ENCODE data around the gene THEMIS. TPM values are rescaled to one million over a fixed set of nuclear protein-coding genes. Genes with fewer than 3 reads are reported as not detected.

THEMIS gene
- polyA plus RNA-seq, 1 donor from 2014 or later, result not detected

GRCh38 chr6:127857051-127857637 lies 43.7 kb downstream of the THEMIS start:
- Histone ChIP-seq H2AFZ (ENCODE audit: low read depth, low read length) (no peak overlapping the region), H3K27ac (ENCODE audit: low read length) (no peak overlapping the region), H3K4me2 (ENCODE audit: low read length) (no peak overlapping the region), H4K20me1 (ENCODE audit: insufficient read depth) (no peaks in the 10 kb centered on the region), H3K9ac (ENCODE audit: low read length) (no peak overlapping the region), H3F3A (ENCODE audit: insufficient read depth, low read length, poor library complexity, severe bottlenecking) (no peaks in the 10 kb centered on the region), H3K36me3 (ENCODE audit: insufficient read depth, low read length) (no peaks in the 10 kb centered on the region), H3K79me2 (replicated peaks; ENCODE audit: insufficient read depth, low read length) (no peaks in the 10 kb centered on the region), H3K27me3 (ENCODE audit: insufficient read depth, low read depth, low read length) (no peaks in the 10 kb centered on the region), H3K9me3 (ENCODE audit: low read length) (no peaks in the 10 kb centered on the region), H3K4me3 (ENCODE audit: low read length) (no peak overlapping the region), H3K9me2 (ENCODE audit: insufficient read depth, low read length) (no peaks in the 10 kb centered on the region)
- no peak for TF ChIP-seq RAD21 (conservative IDR thresholded peaks at IDR 0.05)
- no peak for TF ChIP-seq SMC3 (conservative IDR thresholded peaks at IDR 0.05; ENCODE audit: poor library complexity)
- no peak for TF ChIP-seq EZH2 (IDR thresholded peaks at IDR 0.05; ENCODE audit: borderline replicate concordance, insufficient read depth, low read length, poor library complexity, severe bottlenecking)
- TF ChIP-seq MXI1 (conservative IDR thresholded peaks at IDR 0.05; ENCODE audit: poor library complexity, severe bottlenecking), result no peak
- no peak for TF ChIP-seq TAF1 (IDR thresholded peaks at IDR 0.05; ENCODE audit: low read depth)
- TF ChIP-seq, protein P1, sequence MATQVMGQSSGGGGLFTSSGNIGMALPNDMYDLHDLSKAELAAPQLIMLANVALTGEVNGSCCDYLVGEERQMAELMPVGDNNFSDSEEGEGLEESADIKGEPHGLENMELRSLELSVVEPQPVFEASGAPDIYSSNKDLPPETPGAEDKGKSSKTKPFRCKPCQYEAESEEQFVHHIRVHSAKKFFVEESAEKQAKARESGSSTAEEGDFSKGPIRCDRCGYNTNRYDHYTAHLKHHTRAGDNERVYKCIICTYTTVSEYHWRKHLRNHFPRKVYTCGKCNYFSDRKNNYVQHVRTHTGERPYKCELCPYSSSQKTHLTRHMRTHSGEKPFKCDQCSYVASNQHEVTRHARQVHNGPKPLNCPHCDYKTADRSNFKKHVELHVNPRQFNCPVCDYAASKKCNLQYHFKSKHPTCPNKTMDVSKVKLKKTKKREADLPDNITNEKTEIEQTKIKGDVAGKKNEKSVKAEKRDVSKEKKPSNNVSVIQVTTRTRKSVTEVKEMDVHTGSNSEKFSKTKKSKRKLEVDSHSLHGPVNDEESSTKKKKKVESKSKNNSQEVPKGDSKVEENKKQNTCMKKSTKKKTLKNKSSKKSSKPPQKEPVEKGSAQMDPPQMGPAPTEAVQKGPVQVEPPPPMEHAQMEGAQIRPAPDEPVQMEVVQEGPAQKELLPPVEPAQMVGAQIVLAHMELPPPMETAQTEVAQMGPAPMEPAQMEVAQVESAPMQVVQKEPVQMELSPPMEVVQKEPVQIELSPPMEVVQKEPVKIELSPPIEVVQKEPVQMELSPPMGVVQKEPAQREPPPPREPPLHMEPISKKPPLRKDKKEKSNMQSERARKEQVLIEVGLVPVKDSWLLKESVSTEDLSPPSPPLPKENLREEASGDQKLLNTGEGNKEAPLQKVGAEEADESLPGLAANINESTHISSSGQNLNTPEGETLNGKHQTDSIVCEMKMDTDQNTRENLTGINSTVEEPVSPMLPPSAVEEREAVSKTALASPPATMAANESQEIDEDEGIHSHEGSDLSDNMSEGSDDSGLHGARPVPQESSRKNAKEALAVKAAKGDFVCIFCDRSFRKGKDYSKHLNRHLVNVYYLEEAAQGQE (IDR thresholded peaks at IDR 0.05; ENCODE audit: borderline replicate concordance), result no peak
- TF ChIP-seq, protein P2, sequence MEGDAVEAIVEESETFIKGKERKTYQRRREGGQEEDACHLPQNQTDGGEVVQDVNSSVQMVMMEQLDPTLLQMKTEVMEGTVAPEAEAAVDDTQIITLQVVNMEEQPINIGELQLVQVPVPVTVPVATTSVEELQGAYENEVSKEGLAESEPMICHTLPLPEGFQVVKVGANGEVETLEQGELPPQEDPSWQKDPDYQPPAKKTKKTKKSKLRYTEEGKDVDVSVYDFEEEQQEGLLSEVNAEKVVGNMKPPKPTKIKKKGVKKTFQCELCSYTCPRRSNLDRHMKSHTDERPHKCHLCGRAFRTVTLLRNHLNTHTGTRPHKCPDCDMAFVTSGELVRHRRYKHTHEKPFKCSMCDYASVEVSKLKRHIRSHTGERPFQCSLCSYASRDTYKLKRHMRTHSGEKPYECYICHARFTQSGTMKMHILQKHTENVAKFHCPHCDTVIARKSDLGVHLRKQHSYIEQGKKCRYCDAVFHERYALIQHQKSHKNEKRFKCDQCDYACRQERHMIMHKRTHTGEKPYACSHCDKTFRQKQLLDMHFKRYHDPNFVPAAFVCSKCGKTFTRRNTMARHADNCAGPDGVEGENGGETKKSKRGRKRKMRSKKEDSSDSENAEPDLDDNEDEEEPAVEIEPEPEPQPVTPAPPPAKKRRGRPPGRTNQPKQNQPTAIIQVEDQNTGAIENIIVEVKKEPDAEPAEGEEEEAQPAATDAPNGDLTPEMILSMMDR (IDR thresholded peaks at IDR 0.05; ENCODE audit: poor library complexity, severe bottlenecking), result no peak
- no peak for TF ChIP-seq EP300 (conservative IDR thresholded peaks at IDR 0.05; ENCODE audit: poor library complexity, severe bottlenecking)
- no peak for TF ChIP-seq POLR2AphosphoS5 (IDR thresholded peaks at IDR 0.05)

DNA sequence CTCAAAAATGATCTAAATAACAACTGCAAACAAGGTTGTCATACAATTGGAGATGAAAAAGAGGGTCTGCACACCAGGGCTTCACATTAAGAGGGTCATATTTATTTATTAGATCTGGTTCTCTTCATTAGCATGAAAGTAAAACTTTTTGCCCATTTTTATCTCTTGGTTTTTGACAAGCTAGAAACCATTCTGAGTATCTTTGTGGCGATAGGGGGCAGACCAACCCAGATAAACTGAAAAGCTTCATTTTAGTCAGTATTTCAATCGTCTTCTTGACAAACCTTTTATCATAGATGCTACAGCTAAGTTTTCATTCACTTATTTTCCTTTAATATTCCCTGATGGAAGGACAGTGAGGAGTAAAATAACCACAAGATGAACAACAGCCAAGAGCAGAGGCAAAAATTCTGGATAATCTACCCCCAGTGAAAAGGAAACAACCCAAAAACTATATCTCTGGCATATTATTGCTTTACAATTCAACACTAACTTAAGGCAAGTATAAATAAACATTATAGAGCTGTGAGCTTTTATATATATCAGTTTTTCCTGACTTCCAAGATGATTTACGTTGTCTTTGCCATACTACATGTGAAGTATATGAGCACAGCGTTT lies 45.2 kb downstream of the THEMIS start:
- Histone ChIP-seq H3K27ac (ENCODE audit: low read length) (no peak overlapping the region), H3K9me2 (ENCODE audit: insufficient read depth, low read length) (no peaks in the 10 kb centered on the region), H3K36me3 (ENCODE audit: insufficient read depth, low read length) (no peaks in the 10 kb centered on the region), H3K9ac (ENCODE audit: low read length) (no peak overlapping the region), H3K9me3 (ENCODE audit: low read length) (no peaks in the 10 kb centered on the region), H3K4me2 (ENCODE audit: low read length) (no peak overlapping the region), H3F3A (ENCODE audit: insufficient read depth, low read length, poor library complexity, severe bottlenecking) (no peaks in the 10 kb centered on the region), H4K20me1 (ENCODE audit: insufficient read depth) (no peaks in the 10 kb centered on the region), H2AFZ (ENCODE audit: low read depth, low read length) (no peak overlapping the region), H3K27me3 (ENCODE audit: insufficient read depth, low read depth, low read length) (no peaks in the 10 kb centered on the region), H3K79me2 (replicated peaks; ENCODE audit: insufficient read depth, low read length) (no peaks in the 10 kb centered on the region), H3K4me3 (ENCODE audit: low read length) (no peak overlapping the region)
- TF ChIP-seq EZH2 (IDR thresholded peaks at IDR 0.05; ENCODE audit: borderline replicate concordance, insufficient read depth, low read length, poor library complexity, severe bottlenecking) (no peak), RAD21 (conservative IDR thresholded peaks at IDR 0.05) (peak; percentile 74), SMC3 (conservative IDR thresholded peaks at IDR 0.05; ENCODE audit: poor library complexity) (peak; percentile 73), POLR2AphosphoS5 (IDR thresholded peaks at IDR 0.05) (no peak)
- TF ChIP-seq, protein P2 (IDR thresholded peaks at IDR 0.05; ENCODE audit: poor library complexity, severe bottlenecking), result peak; percentile 67
- TF ChIP-seq, protein P1 (IDR thresholded peaks at IDR 0.05; ENCODE audit: borderline replicate concordance), result no peak

All from neural cell (in vitro differentiated cells).